GM19099 (cell line): ENCODE measurements around the gene ZCCHC7.

ENCODE experiments used
- POLR2A ChIP-seq: IDR thresholded peaks from 3 replicates; pipeline ENCODE4 v1.6.1; 2011; ENCODE audit warnings: low read depth; ENCODE audit not compliant: insufficient read length; ENCODE audit errors: extremely low read depth

Gene ZCCHC7

DNA sequence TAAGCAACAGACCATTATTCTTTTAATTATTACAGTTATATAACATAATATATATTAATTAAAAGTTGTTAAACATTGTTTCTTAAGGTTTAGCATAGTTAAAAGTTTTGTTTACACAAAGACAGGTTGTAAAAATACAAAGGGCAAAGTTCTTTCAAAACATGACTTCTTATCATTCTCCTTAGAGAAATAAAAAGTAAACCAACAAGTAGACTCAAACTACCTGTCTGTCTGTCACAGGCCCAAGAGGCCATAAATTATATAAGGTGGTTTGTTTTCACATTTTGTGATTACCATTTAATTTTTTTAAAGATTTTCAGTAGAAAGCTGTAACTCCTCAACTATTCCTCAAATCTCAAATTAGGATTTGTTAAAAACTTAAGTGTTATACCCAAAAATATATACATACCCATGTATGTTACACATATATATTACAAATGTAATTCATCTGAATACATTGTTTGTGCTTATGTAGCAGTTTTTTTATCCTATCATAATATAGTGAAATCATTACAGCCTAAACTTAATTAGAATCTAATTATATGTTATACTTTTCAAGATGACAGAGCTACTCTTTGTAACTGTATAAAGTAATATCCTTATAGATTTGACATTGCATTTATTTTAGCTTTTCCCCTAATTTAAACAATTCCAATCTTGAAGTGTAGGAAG, 208.3 kb downstream of the ZCCHC7 start:
- no peak for TF ChIP-seq POLR2A

DNA sequence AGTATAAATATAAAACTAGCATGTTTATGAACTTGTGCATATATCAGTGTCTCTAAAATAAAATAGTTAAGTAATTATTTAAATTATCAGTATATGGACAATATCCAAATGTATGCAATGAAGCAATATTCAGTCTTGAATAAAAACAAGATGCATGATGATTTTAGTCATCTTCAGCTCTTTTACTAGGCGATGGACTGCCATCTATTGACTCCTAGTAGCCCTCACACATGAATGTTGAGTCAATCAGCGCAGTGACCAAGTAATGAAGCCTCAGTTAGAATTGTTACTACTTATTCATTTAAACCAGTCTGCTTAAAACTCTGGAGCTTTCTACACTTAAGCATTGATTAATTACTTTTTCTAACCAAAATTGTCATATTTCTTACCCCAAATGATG, 209.2 kb downstream of the ZCCHC7 start:
- TF ChIP-seq POLR2A = no peak

DNA sequence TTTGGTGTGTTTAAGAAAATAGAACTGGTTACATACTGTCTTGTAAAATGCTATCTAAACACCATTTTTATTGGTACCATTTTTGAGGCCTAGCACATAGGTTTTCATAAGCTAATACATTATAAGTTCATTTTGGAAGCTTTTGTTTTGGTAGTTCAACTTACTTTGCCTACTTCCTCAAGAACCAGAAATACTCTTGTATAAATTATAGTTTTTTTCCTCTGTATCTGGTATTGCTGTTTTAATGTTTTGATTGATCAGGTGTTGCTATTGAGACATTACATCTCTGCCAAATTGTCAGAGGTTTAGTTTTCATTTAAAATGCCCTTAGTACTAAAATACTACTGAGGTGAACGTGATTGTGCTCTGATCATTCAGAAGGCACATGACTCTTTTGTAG, 211.5 kb downstream of the ZCCHC7 start:
- TF ChIP-seq POLR2A = no peak

DNA sequence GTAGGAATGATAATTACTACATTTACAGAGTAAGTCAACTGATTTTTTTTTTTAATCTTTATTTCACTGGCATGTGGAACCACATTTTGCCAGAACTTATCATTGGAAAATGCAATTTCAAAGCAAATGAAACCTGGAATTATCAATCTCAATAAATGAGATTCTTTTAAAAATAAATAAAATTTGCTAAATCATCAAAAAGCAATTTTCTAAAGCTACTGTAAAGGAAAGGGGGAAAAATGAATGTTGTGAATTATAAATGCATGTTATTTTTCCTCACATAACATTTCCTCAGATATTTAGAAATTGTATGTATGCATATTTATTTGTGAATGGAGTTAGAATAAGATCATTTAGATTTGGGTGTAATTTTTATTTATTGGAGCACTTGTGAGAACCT, 212.2 kb downstream of the ZCCHC7 start:
- no peak for TF ChIP-seq POLR2A

- no peak for TF ChIP-seq POLR2A
Measured at GRCh38 chr9:37333288-37333687, 212.9 kb downstream of the ZCCHC7 start.

GRCh38 chr9:37335238-37335637, 214.9 kb downstream of the ZCCHC7 start:
- TF ChIP-seq POLR2A = no peak

DNA sequence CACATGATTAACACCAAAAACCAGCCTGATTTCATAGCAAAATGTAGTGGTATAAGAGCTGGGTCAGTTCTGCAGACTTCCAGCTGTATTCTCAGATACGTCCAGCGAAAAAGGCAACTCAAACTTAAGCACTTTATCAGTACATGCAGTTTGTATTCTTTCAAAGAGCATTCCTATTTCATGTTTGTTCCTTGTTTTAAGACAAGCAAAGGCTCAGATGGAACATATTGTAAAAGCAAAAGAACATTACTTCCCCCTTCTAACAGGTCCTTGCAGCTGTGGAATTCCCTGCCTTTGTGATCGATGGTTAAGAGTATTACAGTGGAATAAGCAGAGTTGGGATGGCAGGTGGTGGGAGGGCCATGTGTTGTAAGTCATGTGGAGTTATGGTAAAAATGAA, 215.8 kb downstream of the ZCCHC7 start:
- no peak for TF ChIP-seq POLR2A

GRCh38 chr9:37337301-37337890, 217.0 kb downstream of the ZCCHC7 start:
- TF ChIP-seq POLR2A = no peak

GRCh38 chr9:37338218-37338617, 217.8 kb downstream of the ZCCHC7 start:
- TF ChIP-seq POLR2A = no peak

DNA sequence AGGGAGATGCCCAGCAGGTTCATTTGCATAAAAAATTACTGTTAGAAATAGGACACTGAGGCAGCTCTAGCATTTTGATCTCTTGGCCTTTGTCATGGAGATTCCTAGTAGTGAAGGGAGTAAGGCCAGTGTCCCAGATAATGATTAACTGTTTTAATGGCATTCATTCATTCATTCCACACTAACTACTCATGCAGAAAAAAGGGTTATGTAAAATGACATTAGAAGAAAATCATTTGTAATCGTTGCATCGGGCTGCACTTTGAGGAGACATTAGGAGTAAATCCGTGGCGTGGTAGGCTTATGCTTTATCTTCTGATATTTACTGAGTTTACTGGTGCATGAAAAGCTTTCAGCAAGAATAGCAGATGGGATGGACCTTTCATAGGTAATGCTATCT, 219.5 kb downstream of the ZCCHC7 start:
- no peak for TF ChIP-seq POLR2A

GRCh38 chr9:37340961-37341360, 220.6 kb downstream of the ZCCHC7 start:
- no peak for TF ChIP-seq POLR2A

DNA sequence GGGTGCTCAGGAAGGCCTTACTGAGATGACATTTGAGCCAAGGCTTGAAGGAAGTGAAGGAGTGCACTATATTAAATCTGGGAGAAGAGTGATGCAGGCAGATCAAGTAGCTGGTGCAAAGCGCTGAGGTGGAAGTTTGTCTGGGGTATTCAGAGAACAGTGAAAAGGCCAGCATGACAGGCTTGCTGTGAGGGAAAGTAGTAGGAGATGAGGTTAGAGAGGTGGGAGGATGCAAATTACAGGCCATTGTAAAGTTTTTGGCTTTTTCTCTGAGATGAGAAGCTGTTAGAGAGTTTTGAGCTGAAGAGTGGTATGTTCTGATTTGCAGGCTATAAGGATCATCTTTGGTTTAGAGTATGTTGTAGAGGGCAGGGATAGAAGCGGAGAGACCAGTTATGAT, 221.3 kb downstream of the ZCCHC7 start:
- no peak for TF ChIP-seq POLR2A

GRCh38 chr9:37342493-37342892, 222.1 kb downstream of the ZCCHC7 start:
- TF ChIP-seq POLR2A = no peak

GRCh38 chr9:37342895-37343294, 222.5 kb downstream of the ZCCHC7 start:
- no peak for TF ChIP-seq POLR2A

- no peak for TF ChIP-seq POLR2A
Measured at GRCh38 chr9:37343724-37344123, 223.3 kb downstream of the ZCCHC7 start.

GRCh38 chr9:37345038-37345437, 224.7 kb downstream of the ZCCHC7 start:
- no peak for TF ChIP-seq POLR2A

DNA sequence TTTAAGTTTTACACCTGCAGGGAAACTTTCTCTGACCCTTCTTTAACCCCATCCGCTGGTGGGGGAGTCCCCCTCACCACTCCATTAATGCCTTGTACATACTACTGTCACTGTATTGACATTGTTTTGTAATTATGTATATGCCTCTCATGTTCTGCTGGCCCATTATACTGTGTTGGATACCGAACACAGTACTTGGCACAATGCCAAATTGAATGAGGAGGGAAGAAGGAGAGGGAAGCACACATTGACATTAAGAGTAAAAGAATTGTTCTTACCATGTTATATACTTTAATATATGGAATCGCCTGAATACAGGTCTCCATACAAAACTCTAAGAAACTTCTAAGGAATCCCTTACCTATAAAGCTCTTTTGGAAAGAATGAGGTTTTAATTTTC, 228.5 kb downstream of the ZCCHC7 start:
- TF ChIP-seq POLR2A = no peak
